Esophagus squamous epithelium (tissue), 4 donors: ENCODE data around the gene TFF1.

Experiments
- POLR2A ChIP-seq, 4 donors: fragments of 450-650 bp; IDR thresholded peaks; one replicate each; pipeline ENCODE4 v1.6.1; 2017; ENCODE audit warnings: antibody characterized with exemption in 4 of 4, mild to moderate bottlenecking in 4 of 4, moderate library complexity in 3 of 4
- TF ChIP-seq, protein P1 (sequence below), 6 experiments: fragments of 450-650 bp in 4 of 6; fragments of 200-600 bp in 2 of 6; sonication (generic) in 2 of 6; IDR thresholded peaks; one replicate each; pipeline ENCODE4 v1.5.1; 2016 to 2019; ENCODE audit warnings: antibody characterized with exemption in 6 of 6, mild to moderate bottlenecking in 4 of 6, moderate library complexity in 4 of 6

DNA sequence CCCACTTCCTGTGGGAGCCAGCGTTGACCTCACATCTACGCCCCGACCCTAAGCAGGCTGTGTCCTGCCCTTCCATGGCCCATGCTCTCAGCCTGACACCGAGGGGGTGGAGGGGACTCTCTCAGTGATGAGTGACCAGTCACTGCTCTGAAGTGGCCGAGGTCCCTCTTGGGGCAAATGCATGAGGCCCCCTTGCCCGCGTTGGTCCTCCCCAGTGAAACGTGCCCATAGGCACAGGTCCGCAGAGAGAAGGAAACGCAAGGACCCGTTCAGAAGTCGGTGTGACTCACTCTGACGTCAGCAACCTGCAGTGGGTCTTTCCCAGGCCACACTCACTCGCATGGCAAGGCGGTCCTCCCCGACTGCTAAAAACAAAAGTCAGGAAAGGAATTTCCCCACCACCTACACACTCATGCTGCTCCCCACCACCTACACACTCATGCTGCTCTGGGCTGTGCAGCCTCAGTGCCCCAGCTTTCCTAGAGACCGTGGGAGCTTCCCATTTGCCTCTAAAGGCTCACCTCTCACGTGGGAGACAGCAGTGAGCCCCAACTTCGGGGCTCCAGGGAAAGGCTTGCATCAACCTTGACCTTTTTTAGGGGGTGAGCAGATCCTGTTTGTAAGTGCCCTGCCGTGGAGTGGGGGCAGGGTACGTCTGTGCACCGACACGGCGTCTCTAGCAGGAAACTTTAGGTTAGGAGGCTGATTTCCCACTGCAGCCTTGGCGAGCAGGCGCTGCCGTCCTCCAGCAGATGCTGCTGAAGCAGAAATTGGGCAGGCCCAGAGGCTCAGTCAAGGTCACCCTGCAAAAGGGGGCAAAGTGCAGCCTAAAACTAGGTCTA lies 48.8 kb upstream of the TFF1 start:
- TF ChIP-seq, protein P1, sequence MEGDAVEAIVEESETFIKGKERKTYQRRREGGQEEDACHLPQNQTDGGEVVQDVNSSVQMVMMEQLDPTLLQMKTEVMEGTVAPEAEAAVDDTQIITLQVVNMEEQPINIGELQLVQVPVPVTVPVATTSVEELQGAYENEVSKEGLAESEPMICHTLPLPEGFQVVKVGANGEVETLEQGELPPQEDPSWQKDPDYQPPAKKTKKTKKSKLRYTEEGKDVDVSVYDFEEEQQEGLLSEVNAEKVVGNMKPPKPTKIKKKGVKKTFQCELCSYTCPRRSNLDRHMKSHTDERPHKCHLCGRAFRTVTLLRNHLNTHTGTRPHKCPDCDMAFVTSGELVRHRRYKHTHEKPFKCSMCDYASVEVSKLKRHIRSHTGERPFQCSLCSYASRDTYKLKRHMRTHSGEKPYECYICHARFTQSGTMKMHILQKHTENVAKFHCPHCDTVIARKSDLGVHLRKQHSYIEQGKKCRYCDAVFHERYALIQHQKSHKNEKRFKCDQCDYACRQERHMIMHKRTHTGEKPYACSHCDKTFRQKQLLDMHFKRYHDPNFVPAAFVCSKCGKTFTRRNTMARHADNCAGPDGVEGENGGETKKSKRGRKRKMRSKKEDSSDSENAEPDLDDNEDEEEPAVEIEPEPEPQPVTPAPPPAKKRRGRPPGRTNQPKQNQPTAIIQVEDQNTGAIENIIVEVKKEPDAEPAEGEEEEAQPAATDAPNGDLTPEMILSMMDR (IDR thresholded peaks at IDR 0.05): no peak
- TF ChIP-seq POLR2A (IDR thresholded peaks at IDR 0.05): no peak
